ENCODE results near the gene SLC6A12. TPM values are rescaled to one million over a fixed set of nuclear protein-coding genes. Genes with fewer than 3 reads are reported as not detected.

Gene SLC6A12
- polyA plus RNA-seq, 1 donor from 2014 or later, result 0.15 TPM

GRCh38 chr12:160858-161257 is 53.1 kb downstream of the SLC6A12 start:
- H3K27me3 ChIP-seq (ENCODE audit: insufficient read depth, low read depth, low read length), result no peaks in the 10 kb centered on the region
- H2AFZ ChIP-seq (ENCODE audit: low read depth, low read length), result no peak overlapping the region
- no peak for TF ChIP-seq TAF1 (IDR thresholded peaks at IDR 0.05; ENCODE audit: low read depth)
- TF ChIP-seq EP300 (conservative IDR thresholded peaks at IDR 0.05; ENCODE audit: poor library complexity, severe bottlenecking), result no peak
- no peak for TF ChIP-seq POLR2AphosphoS5 (IDR thresholded peaks at IDR 0.05)
- TF ChIP-seq MXI1 (conservative IDR thresholded peaks at IDR 0.05; ENCODE audit: poor library complexity, severe bottlenecking), result no peak
- no peak for TF ChIP-seq EZH2 (IDR thresholded peaks at IDR 0.05; ENCODE audit: borderline replicate concordance, insufficient read depth, low read length, poor library complexity, severe bottlenecking)
- TF ChIP-seq, protein P1, sequence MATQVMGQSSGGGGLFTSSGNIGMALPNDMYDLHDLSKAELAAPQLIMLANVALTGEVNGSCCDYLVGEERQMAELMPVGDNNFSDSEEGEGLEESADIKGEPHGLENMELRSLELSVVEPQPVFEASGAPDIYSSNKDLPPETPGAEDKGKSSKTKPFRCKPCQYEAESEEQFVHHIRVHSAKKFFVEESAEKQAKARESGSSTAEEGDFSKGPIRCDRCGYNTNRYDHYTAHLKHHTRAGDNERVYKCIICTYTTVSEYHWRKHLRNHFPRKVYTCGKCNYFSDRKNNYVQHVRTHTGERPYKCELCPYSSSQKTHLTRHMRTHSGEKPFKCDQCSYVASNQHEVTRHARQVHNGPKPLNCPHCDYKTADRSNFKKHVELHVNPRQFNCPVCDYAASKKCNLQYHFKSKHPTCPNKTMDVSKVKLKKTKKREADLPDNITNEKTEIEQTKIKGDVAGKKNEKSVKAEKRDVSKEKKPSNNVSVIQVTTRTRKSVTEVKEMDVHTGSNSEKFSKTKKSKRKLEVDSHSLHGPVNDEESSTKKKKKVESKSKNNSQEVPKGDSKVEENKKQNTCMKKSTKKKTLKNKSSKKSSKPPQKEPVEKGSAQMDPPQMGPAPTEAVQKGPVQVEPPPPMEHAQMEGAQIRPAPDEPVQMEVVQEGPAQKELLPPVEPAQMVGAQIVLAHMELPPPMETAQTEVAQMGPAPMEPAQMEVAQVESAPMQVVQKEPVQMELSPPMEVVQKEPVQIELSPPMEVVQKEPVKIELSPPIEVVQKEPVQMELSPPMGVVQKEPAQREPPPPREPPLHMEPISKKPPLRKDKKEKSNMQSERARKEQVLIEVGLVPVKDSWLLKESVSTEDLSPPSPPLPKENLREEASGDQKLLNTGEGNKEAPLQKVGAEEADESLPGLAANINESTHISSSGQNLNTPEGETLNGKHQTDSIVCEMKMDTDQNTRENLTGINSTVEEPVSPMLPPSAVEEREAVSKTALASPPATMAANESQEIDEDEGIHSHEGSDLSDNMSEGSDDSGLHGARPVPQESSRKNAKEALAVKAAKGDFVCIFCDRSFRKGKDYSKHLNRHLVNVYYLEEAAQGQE (IDR thresholded peaks at IDR 0.05; ENCODE audit: borderline replicate concordance), result no peak
- TF ChIP-seq RAD21 (conservative IDR thresholded peaks at IDR 0.05), result no peak
- no peak for TF ChIP-seq CTCF (IDR thresholded peaks at IDR 0.05; ENCODE audit: poor library complexity, severe bottlenecking)
- TF ChIP-seq SMC3 (conservative IDR thresholded peaks at IDR 0.05; ENCODE audit: poor library complexity), result no peak
- H3F3A ChIP-seq (ENCODE audit: insufficient read depth, low read length, poor library complexity, severe bottlenecking), result no peaks in the 10 kb centered on the region
- no peaks in the 10 kb centered on the region for H3K36me3 ChIP-seq (ENCODE audit: insufficient read depth, low read length)
- no peaks in the 10 kb centered on the region for H3K9me3 ChIP-seq (ENCODE audit: low read length)
- H3K9ac ChIP-seq (ENCODE audit: low read length), result no peak overlapping the region
- H3K27ac ChIP-seq (ENCODE audit: low read length), result no peak overlapping the region
- no peaks in the 10 kb centered on the region for H3K79me2 ChIP-seq (replicated peaks; ENCODE audit: insufficient read depth, low read length)
- no peak overlapping the region for H3K4me2 ChIP-seq (ENCODE audit: low read length)
- H3K4me3 ChIP-seq (ENCODE audit: low read length), result no peak overlapping the region
- H3K9me2 ChIP-seq (ENCODE audit: insufficient read depth, low read length), result no peaks in the 10 kb centered on the region
- no peaks in the 10 kb centered on the region for H4K20me1 ChIP-seq (ENCODE audit: insufficient read depth)

DNA sequence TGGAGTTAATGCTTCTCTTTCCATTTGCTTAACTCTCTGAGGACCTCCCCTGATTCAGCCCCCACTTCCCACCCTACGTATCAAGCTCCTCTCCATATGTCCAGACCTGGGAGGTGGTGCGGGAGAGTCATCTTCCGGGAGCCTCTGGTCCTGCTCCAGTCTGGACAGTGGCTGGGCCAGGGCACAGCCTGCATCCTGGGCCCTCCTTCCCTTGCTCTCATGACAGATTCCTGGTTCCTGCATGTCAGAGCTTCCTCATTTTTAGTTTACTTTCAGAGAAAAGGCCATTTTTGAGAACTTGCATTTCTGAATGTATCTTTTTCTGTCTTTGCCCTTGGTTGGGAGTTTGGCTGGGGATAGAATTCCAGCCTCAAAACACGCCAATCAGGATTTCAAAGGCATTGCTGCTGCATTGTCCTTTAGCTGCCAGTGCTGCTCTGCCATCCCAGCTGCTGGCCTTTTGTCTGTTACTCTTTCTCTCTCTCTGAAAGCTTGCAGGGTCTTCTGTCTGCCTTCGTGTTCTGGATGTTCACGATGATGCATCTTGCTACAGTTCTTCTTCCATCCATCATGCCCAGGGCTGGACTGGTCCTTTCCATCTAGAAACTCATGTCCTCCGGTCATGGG is 54.7 kb downstream of the SLC6A12 start:
- no peaks in the 10 kb centered on the region for H3K9me2 ChIP-seq (ENCODE audit: insufficient read depth, low read length)
- no peak overlapping the region for H2AFZ ChIP-seq (ENCODE audit: low read depth, low read length)
- H3K27ac ChIP-seq (ENCODE audit: low read length), result no peak overlapping the region
- no peaks in the 10 kb centered on the region for H3K79me2 ChIP-seq (replicated peaks; ENCODE audit: insufficient read depth, low read length)
- TF ChIP-seq EZH2 (IDR thresholded peaks at IDR 0.05; ENCODE audit: borderline replicate concordance, insufficient read depth, low read length, poor library complexity, severe bottlenecking) (no peak), EP300 (conservative IDR thresholded peaks at IDR 0.05; ENCODE audit: poor library complexity, severe bottlenecking) (no peak), POLR2AphosphoS5 (IDR thresholded peaks at IDR 0.05) (no peak), CTCF (IDR thresholded peaks at IDR 0.05; ENCODE audit: poor library complexity, severe bottlenecking) (no peak), SMC3 (conservative IDR thresholded peaks at IDR 0.05; ENCODE audit: poor library complexity) (no peak), TAF1 (IDR thresholded peaks at IDR 0.05; ENCODE audit: low read depth) (no peak), RAD21 (conservative IDR thresholded peaks at IDR 0.05) (no peak), MXI1 (conservative IDR thresholded peaks at IDR 0.05; ENCODE audit: poor library complexity, severe bottlenecking) (no peak)
- TF ChIP-seq, protein P1 (IDR thresholded peaks at IDR 0.05; ENCODE audit: borderline replicate concordance), result no peak
- H4K20me1 ChIP-seq (ENCODE audit: insufficient read depth), result no peaks in the 10 kb centered on the region
- no peaks in the 10 kb centered on the region for H3K36me3 ChIP-seq (ENCODE audit: insufficient read depth, low read length)
- no peaks in the 10 kb centered on the region for H3K27me3 ChIP-seq (ENCODE audit: insufficient read depth, low read depth, low read length)
- no peaks in the 10 kb centered on the region for H3K9me3 ChIP-seq (ENCODE audit: low read length)
- no peaks in the 10 kb centered on the region for H3F3A ChIP-seq (ENCODE audit: insufficient read depth, low read length, poor library complexity, severe bottlenecking)
- H3K4me2 ChIP-seq (ENCODE audit: low read length), result no peak overlapping the region
- H3K4me3 ChIP-seq (ENCODE audit: low read length), result no peak overlapping the region
- H3K9ac ChIP-seq (ENCODE audit: low read length), result no peak overlapping the region
